Heart left ventricle (tissue), 13 donors: Measurements from ENCODE around the gene PTTG2.
"Not testable (repeated sequence)": the region's sequence is repeated elsewhere in the genome, so short reads cannot be mapped to it uniquely, and the experiment has no call there.

Experiments
- CTCF ChIP-seq, 12 donors: fragments of 200-600 bp; sonication (generic) in 4 of 12; IDR thresholded peaks; one replicate each; pipeline versions ENCODE4 v1.5.0 to v1.8.0; 2018 to 2022; ENCODE audit warnings: antibody characterized with exemption in 12 of 12, mild to moderate bottlenecking in 5 of 12
- POLR2A ChIP-seq, 2 donors: fragments of 450-650 bp; IDR thresholded peaks; one replicate each; pipeline ENCODE4 v1.6.1; 2017; ENCODE audit warnings: antibody characterized with exemption in 2 of 2, mild to moderate bottlenecking in 2 of 2, moderate library complexity in 2 of 2
- donor health status: ischemic (EF 13 %, LVEDD 7.1; RV severe dilation, severe dysfunction).
- donor health status: DM: no; HTN: yes; CAD: no.
- donor health status: DM: no; HTN: no; CAD: no.
- donor health status: ischemic (EF 25% LVEDD 6.9; RV normal size, moderate dysfunction).
- donor health status: ischemic (EF 25% LVEDD 5.7; RV mildly dilated, moderate dysfunction).
- donor health status: ischemic (EF 35%, LVEDD 5.7; RV mildly dilated, moderate dysfunction).
- donor health status: nonischemic (EF 11% LVEDD 7.7; RV severe dilation, severe dysfunction).
- donor health status: DM: yes; HTN: yes; CAD: no.
- donor health status: PGD.
- donor health status: ischemic (EF 29% LVEDD 5.4; RV normal size, mild dysfunction).
- donor health status: nonischemic (EF 23%, LVEDD 6.1; RV moderate dilation, normal function).

GRCh38 chr4:37975321-37975822 lies 15.2 kb downstream of the PTTG2 start:
- TF ChIP-seq POLR2A, CTCF (IDR thresholded peaks at IDR 0.05): not testable (repeated sequence)
